ENCODE measurements around the gene GRAMD4.

The GRAMD4 gene

DNA sequence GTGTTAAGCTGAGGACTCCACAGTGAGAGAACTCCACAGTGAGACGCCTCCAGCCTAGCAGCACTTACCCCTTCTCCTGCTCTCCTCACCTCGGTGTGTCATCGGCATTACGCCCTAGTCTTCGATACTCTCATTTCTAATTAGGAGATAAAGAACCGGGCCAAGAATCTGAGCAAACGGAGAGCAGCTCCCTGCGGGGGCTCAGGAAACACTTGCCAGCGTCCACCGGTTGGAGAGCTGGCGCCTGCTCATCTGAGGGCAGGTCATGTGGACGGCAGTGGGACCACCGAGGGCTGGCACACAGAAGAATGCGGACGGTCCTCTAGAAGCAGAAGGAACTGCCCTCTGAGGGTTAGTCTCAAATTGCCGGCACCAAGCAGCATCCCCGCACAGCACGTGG, 104.9 kb downstream of the GRAMD4 start:
- DNase-seq (ENCODE audit: low spot score), result no peak

DNA sequence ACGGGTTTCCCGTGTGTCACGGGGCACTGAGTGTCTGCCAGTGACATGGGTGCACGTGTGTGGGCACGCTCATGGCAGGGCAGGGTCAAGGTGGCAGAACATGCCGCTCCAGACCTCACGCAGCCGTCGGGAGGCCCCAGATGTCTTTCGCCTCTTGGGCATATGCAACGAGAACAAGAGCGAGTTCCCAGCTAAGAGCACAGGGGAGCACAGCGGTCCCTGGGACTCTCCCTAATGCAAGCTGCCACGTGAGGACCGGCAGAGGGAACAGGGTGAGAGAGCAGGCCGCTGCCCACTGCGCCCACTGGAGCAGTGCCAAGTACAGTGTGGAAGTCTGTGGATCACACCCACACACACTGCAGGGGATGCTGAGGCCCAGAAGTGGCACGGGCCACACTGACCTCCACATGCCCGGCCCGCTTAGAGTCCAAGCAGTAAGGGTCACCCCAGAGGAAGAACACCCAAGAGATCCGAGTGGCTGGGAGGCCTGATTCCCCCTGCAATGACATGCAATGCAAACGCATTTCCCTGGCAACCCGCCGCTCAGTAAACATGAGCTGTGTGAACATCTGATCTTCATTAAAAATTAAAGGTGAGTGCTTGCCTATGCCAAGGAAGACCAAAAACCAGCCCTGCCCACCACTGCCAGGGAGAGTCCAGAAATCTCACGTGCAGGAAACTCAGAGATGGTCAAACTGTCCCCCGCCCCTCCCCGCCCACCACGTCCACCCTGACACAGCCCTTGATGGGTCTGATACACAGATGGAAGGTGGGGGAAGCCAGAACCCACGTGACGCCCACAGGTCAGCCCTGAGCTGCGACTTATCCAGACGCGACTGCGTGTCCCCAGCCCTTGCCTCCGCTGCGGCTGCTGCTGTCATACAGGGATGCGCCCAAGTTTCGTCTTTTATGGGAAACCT, 106.1 kb downstream of the GRAMD4 start:
- peak; percentile 71 for DNase-seq (ENCODE audit: low spot score)

DNA sequence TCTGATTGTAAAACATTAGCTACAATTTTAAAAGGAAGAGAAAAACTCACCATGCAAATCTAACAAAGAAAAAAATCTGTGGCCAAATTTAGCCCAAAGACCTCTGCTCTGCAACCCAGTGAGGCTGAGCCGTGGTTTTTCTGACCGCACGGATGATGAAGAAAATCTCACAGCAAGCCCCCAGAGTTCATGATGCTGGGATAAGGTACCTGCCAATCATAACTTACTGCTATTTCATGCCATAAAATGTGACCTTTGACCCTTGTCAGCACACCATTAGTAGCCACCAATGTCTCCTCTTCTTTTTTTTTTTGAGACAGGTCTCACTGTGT, 106.8 kb downstream of the GRAMD4 start:
- no peak for DNase-seq (ENCODE audit: low spot score)

DNA sequence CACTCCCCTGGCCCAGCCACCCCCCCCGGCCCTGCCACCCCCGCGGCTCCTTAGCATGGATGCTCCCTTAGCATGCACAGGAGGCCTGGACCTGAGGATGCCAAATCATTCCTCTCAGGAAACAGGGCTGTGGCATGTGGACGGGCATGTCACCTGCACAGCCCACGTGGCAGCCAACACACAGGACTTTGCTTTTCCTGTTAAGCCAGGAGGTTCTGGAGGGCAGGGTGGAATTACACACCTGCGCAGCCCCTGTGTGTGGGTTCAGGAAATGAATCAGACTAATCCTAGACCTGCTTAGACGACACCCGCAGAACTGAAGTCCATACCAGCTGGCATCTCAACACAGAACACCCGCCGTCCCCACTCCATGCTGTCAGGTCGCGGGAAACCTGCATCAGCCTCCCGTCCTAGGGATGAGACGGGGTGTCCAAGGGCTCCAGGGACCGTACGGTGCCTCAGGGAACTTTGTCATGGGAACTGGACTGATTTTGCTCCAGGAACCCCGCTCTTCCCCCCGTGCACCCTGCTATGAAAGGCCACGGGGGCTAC, 107.7 kb downstream of the GRAMD4 start:
- no peak for DNase-seq (ENCODE audit: low spot score)

DNA sequence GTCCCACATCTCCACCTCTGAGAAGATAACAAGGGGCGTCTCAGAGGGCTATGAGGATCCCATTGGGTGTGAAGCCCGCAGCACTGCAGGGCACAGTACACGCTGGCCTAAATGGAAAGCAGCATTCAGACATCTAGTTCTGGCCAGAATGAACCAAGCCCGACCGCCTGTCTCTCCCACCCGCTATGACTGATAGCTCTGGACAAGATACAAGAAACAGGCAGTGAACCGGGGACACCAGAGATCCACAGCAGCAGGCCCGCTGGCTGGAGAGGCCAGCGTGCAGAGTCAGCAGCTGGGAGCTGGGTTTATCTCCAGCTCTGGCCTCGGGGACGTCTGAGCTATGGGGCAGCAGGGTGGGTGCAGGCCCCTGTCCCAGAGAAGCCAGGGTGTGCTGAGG, 108.3 kb downstream of the GRAMD4 start:
- DNase-seq (ENCODE audit: low spot score), result no peak

All from D341Med (cell line).